ENCODE results near the gene ALDH3B2. TPM values are rescaled to one million over a fixed set of nuclear protein-coding genes. Genes with fewer than 3 reads are reported as not detected.

ALDH3B2 gene
- total RNA-seq, 4 donors from 2014 or later, result 62.6 to 181 (median 120) TPM

GRCh38 chr11:67632175-67632981, 42.0 kb downstream of the ALDH3B2 start:
- Histone ChIP-seq H3K4me3 (no peak overlapping the region), H3K4me1 (peaks cover 17 to 36% (median 24%) of the 10 kb centered on the region in 3 donors), H3K27ac (no peak overlapping the region), H3K9me3 (no peaks in the 10 kb centered on the region), H3K36me3 (no peaks in the 10 kb centered on the region), H3K27me3 (peaks cover 0 to 9% (median 0%) of the 10 kb centered on the region in 4 donors)
- intact Hi-C loops (cut with DNase I), result no loop called here
- no peak for TF ChIP-seq POLR2A (IDR thresholded peaks at IDR 0.05)
- TF ChIP-seq CTCF (IDR thresholded peaks at IDR 0.05), result no peak
- 82 to 83% methylated on average over 4 to 5 of the region's 12 CpGs for WGBS, 2 donors
- no peak for DNase-seq

GRCh38 chr11:67631853-67632174, 42.6 kb downstream of the ALDH3B2 start:
- TF ChIP-seq POLR2A (IDR thresholded peaks at IDR 0.05) (no peak), CTCF (IDR thresholded peaks at IDR 0.05) (no peak)
- Histone ChIP-seq H3K27me3 (peaks cover 0 to 9% (median 0%) of the 10 kb centered on the region in 4 donors), H3K27ac (no peak overlapping the region), H3K4me3 (no peak overlapping the region), H3K36me3 (no peaks in the 10 kb centered on the region), H3K4me1 (peaks cover 17 to 42% (median 24%) of the 10 kb centered on the region in 3 donors), H3K9me3 (no peaks in the 10 kb centered on the region)
- WGBS, 2 donors, result 94% methylated on average over 2 of the region's 2 CpGs
- intact Hi-C loops (cut with DNase I), result no loop called here
- no peak for DNase-seq

GRCh38 chr11:67631411-67631810, 43.0 kb downstream of the ALDH3B2 start:
- H3K27me3 ChIP-seq, result peaks cover 0 to 9% (median 0%) of the 10 kb centered on the region in 4 donors
- H3K4me3 ChIP-seq, result no peak overlapping the region
- WGBS, 2 donors, result 69 to 87% methylated on average over 3 of the region's 7 CpGs
- no peak for DNase-seq
- H3K36me3 ChIP-seq, result no peaks in the 10 kb centered on the region
- intact Hi-C loops (cut with DNase I), result no loop called here
- TF ChIP-seq POLR2A (IDR thresholded peaks at IDR 0.05), result no peak
- TF ChIP-seq CTCF (IDR thresholded peaks at IDR 0.05), result no peak
- H3K27ac ChIP-seq, result peak overlapping the region in 2 of 4 donors; percentile 93 to 98
- H3K4me1 ChIP-seq, result peaks cover 17 to 42% (median 24%) of the 10 kb centered on the region in 3 donors
- H3K9me3 ChIP-seq, result no peaks in the 10 kb centered on the region

GRCh38 chr11:67630943-67631331, 43.5 kb downstream of the ALDH3B2 start:
- H3K9me3 ChIP-seq, result no peaks in the 10 kb centered on the region
- peaks cover 0 to 9% (median 0%) of the 10 kb centered on the region in 4 donors for H3K27me3 ChIP-seq
- H3K36me3 ChIP-seq, result no peaks in the 10 kb centered on the region
- WGBS, 2 donors, result 57% methylated on average over 16 of the region's 16 CpGs; no CpG with 5 or more reads in 1 of the 2 donors
- H3K4me3 ChIP-seq, result peak overlapping the region; percentile 56 to 77 (median 64)
- H3K4me1 ChIP-seq, result peaks cover 17 to 42% (median 24%) of the 10 kb centered on the region in 3 donors
- intact Hi-C loops (cut with DNase I), result no loop called here
- DNase-seq, result no peak
- H3K27ac ChIP-seq, result peak overlapping the region; percentile 93 to 99 (median 98)
- TF ChIP-seq CTCF (IDR thresholded peaks at IDR 0.05) (no peak), POLR2A (IDR thresholded peaks at IDR 0.05) (no peak)

- TF ChIP-seq CTCF (IDR thresholded peaks at IDR 0.05) (peak; percentile 68 to 91 (median 78)), POLR2A (IDR thresholded peaks at IDR 0.05) (peak in 3 of 4 donors; percentile 77 to 83 (median 81))
- Histone ChIP-seq H3K27me3 (peaks cover 0 to 9% (median 0%) of the 10 kb centered on the region in 4 donors), H3K4me3 (peak overlapping the region; percentile 56 to 77 (median 64)), H3K36me3 (no peaks in the 10 kb centered on the region), H3K9me3 (no peaks in the 10 kb centered on the region), H3K4me1 (peaks cover 17 to 42% (median 24%) of the 10 kb centered on the region in 3 donors), H3K27ac (peak overlapping the region; percentile 93 to 99 (median 98))
- intact Hi-C loops (cut with DNase I), result no loop called here
- DNase-seq, result peak; percentile 91
- 1% methylated on average over 22 to 28 of the region's 70 CpGs for WGBS, 2 donors
Observed at GRCh38 chr11:67630228-67630942, 44.0 kb downstream of the ALDH3B2 start.
